Skeletal muscle tissue (tissue), 4 donors: ENCODE data around the gene CTTNBP2. TPM values are rescaled to one million over a fixed set of nuclear protein-coding genes. Genes with fewer than 3 reads are reported as not detected.

ENCODE experiments used
- H3K27ac ChIP-seq: one replicate; pipeline ENCODE4 v1.7.0; 2013; ENCODE audit warnings: mild to moderate bottlenecking, low read depth, low read length, inconsistent platforms
- H3K27me3 ChIP-seq, 3 donors: one replicate each; pipeline ENCODE4 v1.7.0; 2013; ENCODE audit warnings: low read length in 3 of 3; ENCODE audit not compliant: control insufficient read depth in 3 of 3, insufficient read depth in 3 of 3
- H3K36me3 ChIP-seq, 3 donors: one replicate each; pipeline ENCODE4 v1.7.0; 2013; ENCODE audit warnings: low read length in 3 of 3; ENCODE audit not compliant: control insufficient read depth in 3 of 3, insufficient read depth in 3 of 3
- H3K4me1 ChIP-seq, 3 donors: one replicate each; pipeline ENCODE4 v1.7.0; 2013; ENCODE audit warnings: low read length in 3 of 3, mild to moderate bottlenecking in 3 of 3; ENCODE audit not compliant: control insufficient read depth in 3 of 3, insufficient read depth in 3 of 3
- H3K4me3 ChIP-seq, 3 donors: one replicate each; pipeline ENCODE4 v1.7.0; 2013; ENCODE audit warnings: low read length in 3 of 3
- H3K9ac ChIP-seq, 3 donors: one replicate each; pipeline ENCODE4 v1.7.0; 2013; ENCODE audit warnings: low read length in 3 of 3, mild to moderate bottlenecking in 3 of 3, moderate library complexity in 2 of 3, low read depth in 1 of 3
- H3K9me3 ChIP-seq, 3 donors: one replicate each; pipeline ENCODE4 v1.7.0; 2013; ENCODE audit warnings: low read length in 3 of 3; ENCODE audit not compliant: control insufficient read depth in 3 of 3
- total RNA-seq: library from RNA; depleted of rRNA; stranded (reverse); fragments of >200 nt; gene quantifications from one replicate; pipeline ENCODE4 v1.2.3, GENCODE V29; 2014
- donor health status: Osteomylitis.

Gene CTTNBP2
- total RNA-seq, 1 donor from 2014 or later, result 1.6 TPM

DNA sequence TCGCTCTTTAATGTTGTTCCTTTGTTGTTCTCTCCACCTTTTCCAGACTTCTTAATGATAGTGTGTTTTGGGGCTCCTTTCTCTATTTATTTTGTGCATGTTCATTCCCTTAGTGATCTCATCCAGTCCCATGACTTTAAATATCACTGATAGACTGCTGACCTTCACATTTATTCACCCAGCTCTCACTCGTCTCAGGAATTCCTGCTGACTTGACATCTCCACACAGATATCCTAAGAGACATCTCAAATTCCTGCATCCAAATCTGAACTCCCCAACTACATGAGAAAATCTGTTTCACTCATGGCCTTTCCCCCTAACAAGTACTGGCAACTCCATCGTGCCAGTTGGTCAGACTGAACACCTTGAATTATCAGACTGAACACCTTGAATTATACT, 111.2 kb downstream of the CTTNBP2 start:
- Histone ChIP-seq H3K9ac (no peak overlapping the region), H3K27ac (no peak overlapping the region), H3K36me3 (no peaks in the 10 kb centered on the region), H3K27me3 (no peaks in the 10 kb centered on the region), H3K9me3 (no peaks in the 10 kb centered on the region), H3K4me3 (no peak overlapping the region), H3K4me1 (no peaks in the 10 kb centered on the region)

- Histone ChIP-seq H3K4me1 (no peaks in the 10 kb centered on the region), H3K36me3 (no peaks in the 10 kb centered on the region), H3K4me3 (no peak overlapping the region), H3K9ac (no peak overlapping the region), H3K27ac (no peak overlapping the region), H3K27me3 (no peaks in the 10 kb centered on the region), H3K9me3 (no peaks in the 10 kb centered on the region)
Observed at GRCh38 chr7:117759950-117760640, 113.1 kb downstream of the CTTNBP2 start.

DNA sequence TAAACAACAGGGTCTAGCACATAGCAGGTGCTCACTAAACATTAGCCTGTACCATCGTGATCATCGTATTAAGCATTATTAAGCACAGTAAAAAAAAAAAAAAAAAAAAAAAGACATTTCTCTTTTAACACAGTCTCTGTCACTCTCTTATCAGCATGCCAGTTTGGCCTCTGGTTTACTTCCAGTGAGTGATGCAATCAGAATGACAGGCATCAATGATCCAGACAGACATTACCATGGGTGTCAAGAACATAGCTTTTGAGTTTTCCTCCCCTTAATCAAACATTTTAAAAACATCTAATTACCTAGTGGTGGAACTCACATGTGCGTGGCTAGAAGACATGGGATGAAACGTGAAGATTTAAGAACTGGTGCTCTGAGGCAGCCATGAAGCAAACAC, 115.8 kb downstream of the CTTNBP2 start:
- no peak overlapping the region for H3K4me3 ChIP-seq
- H3K36me3 ChIP-seq, result no peaks in the 10 kb centered on the region
- H3K27ac ChIP-seq, result no peak overlapping the region
- H3K4me1 ChIP-seq, result no peaks in the 10 kb centered on the region
- no peak overlapping the region for H3K9ac ChIP-seq
- H3K9me3 ChIP-seq, result no peaks in the 10 kb centered on the region
- no peaks in the 10 kb centered on the region for H3K27me3 ChIP-seq

DNA sequence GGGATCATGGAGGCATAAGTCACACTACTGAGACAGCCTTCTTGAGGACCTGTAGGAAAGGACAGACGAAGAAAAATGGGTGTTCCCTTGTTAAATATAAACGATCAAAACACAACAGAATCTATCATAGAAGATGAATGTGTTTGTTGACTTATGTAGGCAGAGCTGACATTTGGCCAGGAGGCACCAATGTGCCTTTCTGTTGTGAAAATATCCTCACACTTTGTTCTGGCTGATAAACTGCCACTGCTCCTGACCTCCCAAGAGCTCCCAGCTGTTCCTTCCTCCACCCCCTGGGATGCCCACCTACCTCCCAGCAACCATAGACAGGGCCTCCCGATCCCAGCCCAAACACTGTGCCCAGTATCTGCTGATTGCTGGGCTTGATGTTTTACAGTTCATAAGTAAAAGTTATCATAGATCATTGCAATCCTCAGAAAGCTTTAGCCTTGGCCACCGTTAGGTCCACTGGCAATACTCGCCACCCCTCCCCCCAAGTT, 116.6 kb downstream of the CTTNBP2 start:
- no peaks in the 10 kb centered on the region for H3K9me3 ChIP-seq
- no peak overlapping the region for H3K4me3 ChIP-seq
- no peaks in the 10 kb centered on the region for H3K27me3 ChIP-seq
- H3K9ac ChIP-seq, result no peak overlapping the region
- no peaks in the 10 kb centered on the region for H3K36me3 ChIP-seq
- no peaks in the 10 kb centered on the region for H3K4me1 ChIP-seq
- H3K27ac ChIP-seq, result no peak overlapping the region

DNA sequence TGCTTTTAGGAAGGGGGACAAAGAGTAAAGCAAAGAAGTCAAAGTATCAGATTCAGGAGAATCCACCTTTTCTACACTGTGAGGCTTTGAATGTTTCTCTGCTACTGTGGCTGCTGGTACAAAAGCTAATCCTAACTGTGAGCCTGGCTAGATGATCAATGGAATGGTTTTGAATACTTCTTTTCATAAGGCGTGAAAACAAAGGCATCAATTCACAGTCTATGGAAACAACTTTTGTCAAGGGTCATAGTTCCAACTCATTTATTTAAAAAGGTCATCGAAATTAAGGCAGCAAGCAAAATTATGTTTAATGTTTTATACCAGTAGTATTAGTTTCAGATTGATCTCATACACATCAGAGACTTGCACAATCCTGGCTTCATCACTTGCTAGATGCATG, 118.1 kb downstream of the CTTNBP2 start:
- no peak overlapping the region for H3K4me3 ChIP-seq
- H3K36me3 ChIP-seq, result no peaks in the 10 kb centered on the region
- H3K27ac ChIP-seq, result no peak overlapping the region
- no peaks in the 10 kb centered on the region for H3K27me3 ChIP-seq
- H3K9ac ChIP-seq, result no peak overlapping the region
- H3K9me3 ChIP-seq, result no peaks in the 10 kb centered on the region
- no peaks in the 10 kb centered on the region for H3K4me1 ChIP-seq

GRCh38 chr7:117751775-117752174, 121.5 kb downstream of the CTTNBP2 start:
- no peak overlapping the region for H3K27ac ChIP-seq
- H3K4me3 ChIP-seq, result no peak overlapping the region
- no peaks in the 10 kb centered on the region for H3K4me1 ChIP-seq
- H3K9me3 ChIP-seq, result no peaks in the 10 kb centered on the region
- H3K27me3 ChIP-seq, result no peaks in the 10 kb centered on the region
- no peaks in the 10 kb centered on the region for H3K36me3 ChIP-seq
- no peak overlapping the region for H3K9ac ChIP-seq

- no peaks in the 10 kb centered on the region for H3K27me3 ChIP-seq
- H3K4me3 ChIP-seq, result no peak overlapping the region
- H3K4me1 ChIP-seq, result no peaks in the 10 kb centered on the region
- no peaks in the 10 kb centered on the region for H3K9me3 ChIP-seq
- no peak overlapping the region for H3K9ac ChIP-seq
- H3K27ac ChIP-seq, result no peak overlapping the region
- H3K36me3 ChIP-seq, result no peaks in the 10 kb centered on the region
Observed at GRCh38 chr7:117750612-117751563, 122.4 kb downstream of the CTTNBP2 start.

DNA sequence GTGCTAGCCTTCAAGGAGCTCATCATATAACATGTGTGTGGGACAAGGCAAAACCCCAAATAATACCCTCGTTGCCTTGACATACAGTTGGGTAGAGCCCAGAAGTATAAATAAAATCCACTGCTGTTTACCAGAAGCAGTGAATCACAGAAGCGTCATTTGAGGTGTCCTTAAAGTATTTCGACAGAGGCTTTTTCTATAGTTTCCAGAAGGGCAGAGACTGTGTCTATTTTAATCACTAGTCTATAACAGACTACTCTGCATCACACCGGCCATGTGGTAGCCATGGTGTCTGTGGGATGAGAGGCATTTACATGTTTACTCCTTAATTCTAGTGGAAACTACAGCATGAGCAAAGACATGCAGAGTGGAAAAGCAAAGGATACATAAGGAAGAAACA, 131.3 kb downstream of the CTTNBP2 start:
- H3K27ac ChIP-seq, result no peak overlapping the region
- H3K36me3 ChIP-seq, result peaks cover 0 to 2% (median 0%) of the 10 kb centered on the region in 3 donors
- H3K27me3 ChIP-seq, result no peaks in the 10 kb centered on the region
- H3K4me1 ChIP-seq, result no peaks in the 10 kb centered on the region
- H3K9ac ChIP-seq, result no peak overlapping the region
- H3K9me3 ChIP-seq, result no peaks in the 10 kb centered on the region
- no peak overlapping the region for H3K4me3 ChIP-seq

DNA sequence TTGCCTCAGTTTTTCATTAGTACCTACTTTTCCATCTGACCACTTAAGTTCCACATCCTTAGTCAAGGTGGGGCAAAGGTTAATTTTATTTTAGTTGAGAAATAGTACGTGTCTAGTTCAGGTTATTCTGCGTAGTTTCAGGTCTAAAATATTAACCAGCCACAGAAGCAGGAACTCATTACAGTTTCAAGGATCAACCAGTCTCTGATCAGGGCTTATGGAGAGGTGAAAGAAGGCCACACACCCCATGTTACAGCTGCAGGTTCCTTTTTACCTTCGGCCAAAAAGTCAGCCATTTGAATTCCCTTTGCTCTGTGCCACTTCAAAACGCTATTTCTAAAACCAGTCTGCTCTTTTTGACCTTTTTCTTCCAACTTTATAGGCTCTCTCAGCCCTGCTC, 134.2 kb downstream of the CTTNBP2 start:
- Histone ChIP-seq H3K27ac (no peak overlapping the region), H3K9me3 (no peaks in the 10 kb centered on the region), H3K27me3 (no peaks in the 10 kb centered on the region), H3K36me3 (peaks cover 0 to 2% (median 0%) of the 10 kb centered on the region in 3 donors), H3K4me1 (no peaks in the 10 kb centered on the region), H3K4me3 (no peak overlapping the region), H3K9ac (no peak overlapping the region)

DNA sequence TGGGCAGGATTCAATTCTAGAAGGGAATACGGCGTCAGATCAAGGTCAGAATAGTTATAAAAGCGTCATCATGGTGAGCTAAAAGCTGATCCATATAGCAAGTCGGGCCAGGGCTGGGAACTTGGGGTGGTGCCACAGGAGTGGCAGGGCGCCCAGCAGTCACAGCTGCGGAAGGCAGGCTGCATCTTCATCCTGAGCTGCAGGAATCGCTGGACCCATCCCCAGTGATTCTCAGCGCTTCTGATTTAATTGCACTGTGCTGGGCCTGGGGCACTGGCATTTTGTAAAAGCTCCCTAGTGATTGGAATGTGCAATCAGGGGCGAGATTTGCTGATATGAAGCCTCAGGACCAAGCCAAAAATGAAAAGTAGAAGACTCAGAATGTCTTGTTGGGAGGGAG, 135.3 kb downstream of the CTTNBP2 start:
- Histone ChIP-seq H3K36me3 (peaks cover 0 to 2% (median 0%) of the 10 kb centered on the region in 3 donors), H3K27ac (no peak overlapping the region), H3K4me3 (no peak overlapping the region), H3K9ac (no peak overlapping the region), H3K27me3 (no peaks in the 10 kb centered on the region), H3K4me1 (no peaks in the 10 kb centered on the region), H3K9me3 (no peaks in the 10 kb centered on the region)
